Ectodermal cell (in vitro differentiated cells): ENCODE results near the gene MCMBP.

ENCODE experiments used
- H3K27ac ChIP-seq: 2 replicates; pipeline ENCODE4 v1.7.0; 2013; ENCODE audit warnings: mild to moderate bottlenecking, low read depth, low read length; ENCODE audit not compliant: insufficient read depth, poor library complexity, severe bottlenecking
- H3K27me3 ChIP-seq: 2 replicates; pipeline ENCODE4 v1.7.0; 2013; ENCODE audit warnings: mild to moderate bottlenecking, low read length; ENCODE audit not compliant: insufficient read depth, control insufficient read depth, poor library complexity, severe bottlenecking
- H3K36me3 ChIP-seq: one replicate; pipeline ENCODE4 v1.7.0; 2013; ENCODE audit warnings: low read length; ENCODE audit not compliant: control insufficient read depth, insufficient read depth
- H3K4me1 ChIP-seq: one replicate; pipeline ENCODE4 v1.7.0; 2013; ENCODE audit warnings: low read length; ENCODE audit not compliant: control insufficient read depth, insufficient read depth
- H3K4me3 ChIP-seq: 2 replicates; pipeline ENCODE4 v1.7.0; 2013; ENCODE audit warnings: low read depth, low read length, control low read depth; ENCODE audit not compliant: insufficient read depth
- H3K9me3 ChIP-seq: 2 replicates; pipeline ENCODE4 v1.7.0; 2013; ENCODE audit warnings: mild to moderate bottlenecking, low read length, moderate library complexity; ENCODE audit not compliant: control insufficient read depth
- WGBS, 2 experiments: methylation state at CpG; one replicate each; pipeline ENCODE4 v1.1.7; 2013; ENCODE audit warnings: missing lambda C conversion rate in 2 of 2; 5-methylcytosine and 5-hydroxymethylcytosine counted together

Gene MCMBP

DNA sequence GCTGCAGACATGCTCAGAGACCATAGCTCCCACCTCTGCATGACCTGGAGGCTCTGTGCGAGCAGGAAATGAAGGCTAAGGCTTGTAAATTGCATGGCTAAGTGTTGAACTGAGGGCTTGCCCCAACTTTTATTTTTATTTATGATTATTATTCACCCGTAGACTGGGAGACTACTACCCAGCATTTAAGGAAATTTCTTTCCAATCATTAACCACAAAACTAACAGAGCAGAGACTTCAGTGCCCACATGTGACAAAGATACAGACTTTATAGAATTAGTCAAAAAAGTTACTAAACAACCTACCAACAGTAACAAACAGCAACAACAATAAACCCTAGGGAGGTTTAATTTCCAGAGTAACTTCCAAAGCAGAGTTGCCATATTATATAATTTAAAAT, 39.7 kb downstream of the MCMBP start:
- Histone ChIP-seq H3K36me3 (peaks cover 43% of the 10 kb centered on the region), H3K27me3 (no peaks in the 10 kb centered on the region), H3K4me3 (no peak overlapping the region), H3K27ac (no peak overlapping the region), H3K9me3 (no peaks in the 10 kb centered on the region), H3K4me1 (no peaks in the 10 kb centered on the region)
- 94 to 100% methylated on average over 1 to 2 of the region's 2 CpGs for WGBS, 2 experiments

DNA sequence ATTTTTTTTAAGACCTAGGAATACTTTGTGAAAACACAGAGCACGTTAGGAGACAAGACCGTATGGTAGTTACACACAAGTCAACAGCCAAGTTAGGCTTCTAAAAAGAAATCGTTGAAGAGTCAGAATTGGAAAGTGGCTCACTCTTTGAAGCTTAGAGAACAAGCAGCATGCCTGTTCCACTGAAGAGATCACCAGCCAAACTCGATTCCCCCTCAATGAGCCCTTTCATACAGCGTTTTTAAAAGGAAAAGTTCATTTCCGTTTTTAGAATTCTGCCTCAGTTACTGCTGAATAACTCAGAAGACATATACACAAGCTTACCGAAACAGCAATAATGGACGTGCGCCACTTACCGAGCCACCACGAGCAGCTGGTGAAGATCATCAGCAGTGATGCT, 41.0 kb downstream of the MCMBP start:
- 94 to 96% methylated on average over 11 of the region's 11 CpGs for WGBS, 2 experiments
- Histone ChIP-seq H3K9me3 (no peaks in the 10 kb centered on the region), H3K36me3 (peaks cover 40% of the 10 kb centered on the region), H3K4me1 (no peaks in the 10 kb centered on the region), H3K4me3 (no peak overlapping the region), H3K27me3 (no peaks in the 10 kb centered on the region), H3K27ac (no peak overlapping the region)

DNA sequence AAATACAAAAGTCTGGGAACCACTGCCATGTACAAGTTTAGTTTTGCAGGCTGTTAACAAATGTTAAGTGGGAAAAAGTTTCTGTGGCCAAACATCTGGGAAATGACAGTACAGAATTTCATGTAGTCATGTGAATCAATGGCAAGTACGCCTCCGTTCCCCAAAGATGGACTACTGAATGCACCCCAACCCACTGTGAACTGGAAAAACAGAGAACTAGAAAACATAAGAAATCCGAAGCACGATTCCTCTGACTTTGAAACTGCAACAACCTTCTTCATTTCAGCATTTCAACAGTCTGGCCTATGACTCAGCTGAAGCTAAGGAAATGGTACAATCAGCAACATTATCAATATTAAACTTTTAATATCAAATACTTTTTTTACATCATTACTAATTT, 41.8 kb downstream of the MCMBP start:
- WGBS, 2 experiments: 91 to 96% methylated on average over 4 of the region's 4 CpGs
- Histone ChIP-seq H3K9me3 (no peaks in the 10 kb centered on the region), H3K36me3 (peaks cover 33% of the 10 kb centered on the region), H3K4me3 (no peak overlapping the region), H3K27ac (no peak overlapping the region), H3K27me3 (no peaks in the 10 kb centered on the region), H3K4me1 (no peaks in the 10 kb centered on the region)

DNA sequence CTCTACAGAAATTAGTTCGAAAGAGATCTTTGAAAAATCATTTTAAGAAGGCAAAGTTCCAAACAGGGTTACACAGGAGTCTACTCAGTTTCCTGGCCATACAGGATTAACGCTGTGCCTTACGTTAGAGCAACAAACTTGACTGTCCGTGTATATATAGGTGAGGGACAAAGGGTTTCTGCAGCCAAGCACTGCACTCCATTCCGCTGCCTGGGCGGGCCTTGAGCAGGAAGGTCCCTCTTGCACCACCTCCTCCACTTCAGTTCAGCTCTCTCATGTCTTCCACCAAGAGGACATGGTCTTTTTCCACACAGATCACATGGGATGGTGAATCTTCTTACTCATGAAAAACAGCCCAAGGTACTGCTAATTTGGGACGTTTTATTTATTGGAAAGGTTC, 43.2 kb downstream of the MCMBP start:
- no peaks in the 10 kb centered on the region for H3K27me3 ChIP-seq
- no peaks in the 10 kb centered on the region for H3K9me3 ChIP-seq
- peaks cover 22% of the 10 kb centered on the region for H3K36me3 ChIP-seq
- no peak overlapping the region for H3K4me3 ChIP-seq
- H3K4me1 ChIP-seq: no peaks in the 10 kb centered on the region
- WGBS, 2 experiments: 93 to 95% methylated on average over 7 of the region's 7 CpGs
- H3K27ac ChIP-seq: no peak overlapping the region

DNA sequence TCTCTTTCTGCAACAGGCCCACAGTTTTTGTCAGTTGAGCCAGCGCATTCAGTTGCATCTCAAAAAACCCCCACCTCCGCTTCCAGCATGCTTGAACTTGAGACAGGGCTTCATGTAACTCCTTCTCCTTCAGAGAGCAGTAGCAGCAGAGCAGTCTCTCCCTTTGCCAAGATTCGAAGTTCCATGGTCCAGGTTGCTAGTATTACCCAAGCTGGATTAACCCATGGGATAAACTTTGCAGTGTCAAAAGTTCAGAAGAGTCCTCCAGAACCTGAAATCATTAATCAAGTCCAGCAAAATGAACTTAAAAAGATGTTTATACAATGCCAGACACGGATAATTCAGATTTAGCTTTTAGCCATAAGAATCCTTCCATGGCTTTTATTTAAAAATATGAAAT, 45.2 kb downstream of the MCMBP start:
- WGBS, 2 experiments: 94 to 98% methylated on average over 4 of the region's 4 CpGs
- no peak overlapping the region for H3K27ac ChIP-seq
- peaks cover 31% of the 10 kb centered on the region for H3K36me3 ChIP-seq
- no peak overlapping the region for H3K4me3 ChIP-seq
- H3K4me1 ChIP-seq: no peaks in the 10 kb centered on the region
- H3K9me3 ChIP-seq: no peaks in the 10 kb centered on the region
- no peaks in the 10 kb centered on the region for H3K27me3 ChIP-seq

DNA sequence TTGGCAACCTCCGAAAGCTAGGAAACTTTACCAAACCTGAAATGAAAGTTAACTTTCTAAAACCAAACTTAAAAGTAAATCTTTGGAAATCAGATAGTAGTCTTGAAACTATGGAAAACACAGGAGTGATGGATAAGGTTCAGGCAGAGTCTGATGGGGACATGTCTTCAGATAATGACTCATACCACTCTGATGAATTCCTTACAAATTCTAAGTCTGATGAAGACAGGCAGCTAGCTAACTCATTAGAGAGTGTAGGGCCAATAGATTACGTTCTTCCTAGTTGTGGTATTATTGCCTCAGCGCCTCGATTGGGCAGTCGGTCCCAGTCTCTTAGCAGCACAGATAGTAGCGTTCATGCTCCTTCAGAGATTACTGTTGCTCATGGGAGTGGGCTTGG, 45.9 kb downstream of the MCMBP start:
- WGBS, 2 experiments: 96% methylated on average over 6 of the region's 6 CpGs
- H3K27ac ChIP-seq: no peak overlapping the region
- no peaks in the 10 kb centered on the region for H3K4me1 ChIP-seq
- H3K4me3 ChIP-seq: no peak overlapping the region
- no peaks in the 10 kb centered on the region for H3K9me3 ChIP-seq
- H3K27me3 ChIP-seq: no peaks in the 10 kb centered on the region
- H3K36me3 ChIP-seq: peaks cover 31% of the 10 kb centered on the region

DNA sequence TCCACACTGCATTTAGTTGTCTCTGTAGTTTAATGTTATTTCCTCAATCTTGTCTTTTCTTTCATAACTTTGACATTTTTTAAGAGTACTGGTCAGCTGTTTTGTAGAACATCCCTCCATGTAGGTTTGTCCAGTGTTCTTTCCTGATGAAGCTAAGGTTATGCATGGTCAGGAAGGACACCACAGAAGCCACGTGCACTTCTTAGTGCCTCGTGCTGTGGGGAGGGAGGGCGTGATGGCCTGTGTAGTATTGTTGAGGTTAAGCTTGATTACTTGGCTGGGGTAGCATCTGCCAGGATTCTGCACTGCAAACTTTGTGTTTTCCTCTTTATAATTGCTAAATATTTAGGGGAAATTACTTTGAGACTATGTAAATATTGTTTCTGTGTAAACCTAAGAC, 48.3 kb downstream of the MCMBP start:
- Histone ChIP-seq H3K4me3 (no peak overlapping the region), H3K36me3 (peaks cover 25% of the 10 kb centered on the region), H3K9me3 (no peaks in the 10 kb centered on the region), H3K27ac (no peak overlapping the region), H3K4me1 (no peaks in the 10 kb centered on the region), H3K27me3 (no peaks in the 10 kb centered on the region)
- 91 to 93% methylated on average over 3 of the region's 3 CpGs for WGBS, 2 experiments

DNA sequence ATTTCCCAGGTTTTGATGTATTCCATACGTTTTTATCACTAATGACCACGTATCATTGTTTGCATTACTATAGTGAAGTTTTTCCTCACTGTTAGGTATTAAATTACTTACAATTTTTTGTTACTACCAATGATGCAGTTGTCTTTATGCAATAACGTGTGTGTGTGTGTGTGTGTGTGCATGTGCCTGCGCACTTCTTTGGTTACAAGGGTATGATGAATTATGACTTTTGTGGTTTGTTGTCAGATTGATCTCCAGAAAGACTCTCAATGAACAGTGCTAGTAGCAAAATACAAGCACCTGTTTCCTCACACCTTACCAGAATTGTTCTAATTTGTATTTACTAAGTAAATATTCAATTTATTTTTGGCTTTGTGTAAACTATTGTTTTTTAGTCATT, 51.5 kb downstream of the MCMBP start:
- H3K27ac ChIP-seq: no peak overlapping the region
- no peak overlapping the region for H3K4me3 ChIP-seq
- no peaks in the 10 kb centered on the region for H3K9me3 ChIP-seq
- no peaks in the 10 kb centered on the region for H3K4me1 ChIP-seq
- H3K27me3 ChIP-seq: no peaks in the 10 kb centered on the region
- H3K36me3 ChIP-seq: peaks cover 11% of the 10 kb centered on the region
- WGBS, 2 experiments: 47 to 65% methylated on average over 3 to 4 of the region's 4 CpGs

DNA sequence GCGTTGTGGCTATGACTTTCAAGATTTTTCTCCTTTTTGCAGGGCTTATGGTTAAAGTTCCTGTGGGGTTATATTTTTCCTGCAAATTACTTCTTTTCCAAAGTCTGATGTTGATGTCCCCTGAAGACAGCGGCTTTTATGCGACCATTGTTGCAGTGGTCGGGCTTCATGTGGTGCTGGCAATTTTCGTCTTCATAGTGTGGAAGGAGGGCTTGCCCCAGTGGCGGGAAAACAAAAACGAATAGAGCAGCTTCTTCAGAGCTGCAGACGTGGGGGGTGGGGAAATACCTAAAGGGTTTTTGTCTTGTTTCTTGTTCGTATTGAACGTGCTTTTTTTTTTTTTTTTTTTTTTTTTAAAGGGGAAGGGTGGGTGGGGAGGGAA, 53.8 kb downstream of the MCMBP start:
- Histone ChIP-seq H3K36me3 (peaks cover 5% of the 10 kb centered on the region), H3K9me3 (no peaks in the 10 kb centered on the region), H3K4me3 (peak overlapping the region; percentile 51), H3K27ac (peak overlapping the region; percentile 89), H3K27me3 (no peaks in the 10 kb centered on the region), H3K4me1 (no peaks in the 10 kb centered on the region)
- WGBS, 2 experiments: 15 to 19% methylated on average over 10 of the region's 10 CpGs

DNA sequence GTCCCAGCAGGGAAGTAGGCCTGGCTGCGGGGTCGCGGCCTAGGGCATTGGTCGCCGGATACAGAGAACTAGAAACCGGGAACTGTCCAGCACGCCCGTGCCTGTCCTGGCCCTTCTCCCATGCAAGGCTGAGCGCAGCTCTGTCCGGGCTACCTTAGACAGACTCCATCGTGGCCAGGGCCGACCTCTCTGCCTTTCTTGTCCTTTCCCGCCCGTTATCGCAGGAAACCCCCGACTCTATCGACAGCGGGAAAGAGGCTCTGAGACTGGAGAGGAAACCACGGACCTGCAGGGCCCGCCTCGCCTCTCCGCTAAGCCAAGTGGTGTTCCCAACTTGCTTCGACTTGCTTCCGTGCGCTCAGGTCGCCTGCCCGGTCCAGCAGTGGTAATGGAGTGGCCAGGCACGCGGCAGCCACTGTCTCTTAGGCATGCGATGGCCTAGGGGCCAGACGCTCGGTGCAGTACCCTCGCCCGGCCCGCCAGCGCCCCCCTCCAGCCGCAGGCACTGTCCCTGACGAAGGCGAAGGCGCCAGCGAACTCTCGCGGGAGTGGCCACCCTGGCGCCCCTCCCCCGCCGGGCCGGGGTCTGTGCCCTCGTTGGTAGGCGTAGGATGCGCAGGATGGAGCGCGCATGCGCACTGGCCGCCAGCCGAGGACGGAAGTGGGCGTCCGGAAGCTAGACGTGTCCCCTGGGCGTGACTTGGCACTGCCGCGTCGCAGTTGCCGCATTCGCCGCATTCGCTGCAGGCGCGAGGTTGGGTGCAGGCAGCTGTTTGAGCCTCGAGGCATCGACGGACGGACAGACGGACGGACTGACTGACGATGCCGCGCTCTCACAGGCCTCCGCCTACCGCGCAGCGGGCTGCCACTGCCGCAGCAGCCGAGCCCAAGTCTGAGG, 54.4 kb downstream of the MCMBP start:
- Histone ChIP-seq H3K4me1 (no peaks in the 10 kb centered on the region), H3K36me3 (no peaks in the 10 kb centered on the region), H3K9me3 (no peaks in the 10 kb centered on the region), H3K27me3 (no peaks in the 10 kb centered on the region), H3K4me3 (peak overlapping the region; percentile 51), H3K27ac (peak overlapping the region; percentile 89)
- 55 to 57% methylated on average over 84 of the region's 84 CpGs for WGBS, 2 experiments
